GM12878 (cell line): Measurements from ENCODE around the gene EEPD1. TPM values are rescaled to one million over a fixed set of nuclear protein-coding genes. Genes with fewer than 3 reads are reported as not detected.

Source experiments
- HDAC6 ChIP-seq: fragments of 200-600 bp; sonication (generic); IDR thresholded peaks from one replicate; pipeline ENCODE4 v1.8.0; 2017; ENCODE audit warnings: antibody characterized with exemption; ENCODE audit not compliant: unreplicated experiment
- MTA2 ChIP-seq: fragments of 450-650 bp; IDR thresholded peaks from 2 replicates; pipeline ENCODE4 v1.6.1; 2016; ENCODE audit warnings: low read depth, mild to moderate bottlenecking, moderate library complexity
- NR2C1 ChIP-seq: fragments of 450-650 bp; IDR thresholded peaks from 2 replicates; pipeline ENCODE4 v1.6.1; 2017; ENCODE audit warnings: antibody characterized with exemption, mild to moderate bottlenecking, moderate library complexity
- RB1 ChIP-seq: fragments of 450-650 bp; formaldehyde crosslinking; IDR thresholded peaks from 2 replicates; pipeline ENCODE4 v1.6.1; 2017; ENCODE audit warnings: mild to moderate bottlenecking, borderline replicate concordance
- ZNF687 ChIP-seq: fragments of 450-650 bp; IDR thresholded peaks from 2 replicates; pipeline ENCODE4 v1.6.1; 2017; ENCODE audit warnings: mild to moderate bottlenecking, moderate library complexity
- polyA plus RNA-seq, 11 experiments: library from polyadenylated mRNA; depleted of rRNA in 4 of 11; unstranded in 6 of 11; stranded (reverse) in 5 of 11; fragments of >200 nt; fragmentation: Nextera tagmentation in 4 of 11; fragmentation: Illumina TruSeq in 1 of 11; extraction: Ambion mirVana in 4 of 11; extraction: Trizol in 1 of 11; gene quantifications; 1 replicate in 1 of 11; 2 replicates in 10 of 11; pipeline versions ENCODE4 v1.2.1 to v1.2.3, GENCODE V29; 2011 to 2016; ENCODE audit warnings: inconsistent platforms in 2 of 11, missing spikeins in 2 of 11, low read depth in 1 of 11
- total RNA-seq, 4 experiments: library from RNA; depleted of rRNA in 3 of 4; stranded (reverse); fragments of >200 nt in 3 of 4; fragmentation: Illumina TruSeq in 1 of 4; extraction: Trizol in 1 of 4; gene quantifications; 2 replicates each; pipeline versions ENCODE4 v1.2.1 to v1.2.3, GENCODE V29; 2013 to 2021
- TF ChIP-seq, protein P1 (sequence below): IDR thresholded peaks from 2 replicates; pipeline ENCODE4 v1.6.1; 2012; ENCODE audit warnings: improper control_type of control experiment, low read depth, low read length; ENCODE audit not compliant: insufficient replicate concordance

Gene EEPD1
- total and polyA plus RNA-seq, 10 of the 15 experiments (the other 5 are each of a cell fraction or from before 2014, with no cell fraction given): 0.24 to 2.8 (median 0.86) TPM; not detected in 1

GRCh38 chr7:36167403-36168050 is 14.5 kb downstream of the EEPD1 start (continued):
- TF ChIP-seq, protein P1, sequence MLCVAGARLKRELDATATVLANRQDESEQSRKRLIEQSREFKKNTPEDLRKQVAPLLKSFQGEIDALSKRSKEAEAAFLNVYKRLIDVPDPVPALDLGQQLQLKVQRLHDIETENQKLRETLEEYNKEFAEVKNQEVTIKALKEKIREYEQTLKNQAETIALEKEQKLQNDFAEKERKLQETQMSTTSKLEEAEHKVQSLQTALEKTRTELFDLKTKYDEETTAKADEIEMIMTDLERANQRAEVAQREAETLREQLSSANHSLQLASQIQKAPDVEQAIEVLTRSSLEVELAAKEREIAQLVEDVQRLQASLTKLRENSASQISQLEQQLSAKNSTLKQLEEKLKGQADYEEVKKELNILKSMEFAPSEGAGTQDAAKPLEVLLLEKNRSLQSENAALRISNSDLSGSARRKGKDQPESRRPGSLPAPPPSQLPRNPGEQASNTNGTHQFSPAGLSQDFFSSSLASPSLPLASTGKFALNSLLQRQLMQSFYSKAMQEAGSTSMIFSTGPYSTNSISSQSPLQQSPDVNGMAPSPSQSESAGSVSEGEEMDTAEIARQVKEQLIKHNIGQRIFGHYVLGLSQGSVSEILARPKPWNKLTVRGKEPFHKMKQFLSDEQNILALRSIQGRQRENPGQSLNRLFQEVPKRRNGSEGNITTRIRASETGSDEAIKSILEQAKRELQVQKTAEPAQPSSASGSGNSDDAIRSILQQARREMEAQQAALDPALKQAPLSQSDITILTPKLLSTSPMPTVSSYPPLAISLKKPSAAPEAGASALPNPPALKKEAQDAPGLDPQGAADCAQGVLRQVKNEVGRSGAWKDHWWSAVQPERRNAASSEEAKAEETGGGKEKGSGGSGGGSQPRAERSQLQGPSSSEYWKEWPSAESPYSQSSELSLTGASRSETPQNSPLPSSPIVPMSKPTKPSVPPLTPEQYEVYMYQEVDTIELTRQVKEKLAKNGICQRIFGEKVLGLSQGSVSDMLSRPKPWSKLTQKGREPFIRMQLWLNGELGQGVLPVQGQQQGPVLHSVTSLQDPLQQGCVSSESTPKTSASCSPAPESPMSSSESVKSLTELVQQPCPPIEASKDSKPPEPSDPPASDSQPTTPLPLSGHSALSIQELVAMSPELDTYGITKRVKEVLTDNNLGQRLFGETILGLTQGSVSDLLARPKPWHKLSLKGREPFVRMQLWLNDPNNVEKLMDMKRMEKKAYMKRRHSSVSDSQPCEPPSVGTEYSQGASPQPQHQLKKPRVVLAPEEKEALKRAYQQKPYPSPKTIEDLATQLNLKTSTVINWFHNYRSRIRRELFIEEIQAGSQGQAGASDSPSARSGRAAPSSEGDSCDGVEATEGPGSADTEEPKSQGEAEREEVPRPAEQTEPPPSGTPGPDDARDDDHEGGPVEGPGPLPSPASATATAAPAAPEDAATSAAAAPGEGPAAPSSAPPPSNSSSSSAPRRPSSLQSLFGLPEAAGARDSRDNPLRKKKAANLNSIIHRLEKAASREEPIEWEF: no peak
- TF ChIP-seq MTA2 (no peak), NR2C1 (no peak), ZNF687 (no peak), HDAC6 (no peak), RB1 (no peak)
